ENCODE measurements around the gene MAP1S.

- TF ChIP-seq, protein P1, sequence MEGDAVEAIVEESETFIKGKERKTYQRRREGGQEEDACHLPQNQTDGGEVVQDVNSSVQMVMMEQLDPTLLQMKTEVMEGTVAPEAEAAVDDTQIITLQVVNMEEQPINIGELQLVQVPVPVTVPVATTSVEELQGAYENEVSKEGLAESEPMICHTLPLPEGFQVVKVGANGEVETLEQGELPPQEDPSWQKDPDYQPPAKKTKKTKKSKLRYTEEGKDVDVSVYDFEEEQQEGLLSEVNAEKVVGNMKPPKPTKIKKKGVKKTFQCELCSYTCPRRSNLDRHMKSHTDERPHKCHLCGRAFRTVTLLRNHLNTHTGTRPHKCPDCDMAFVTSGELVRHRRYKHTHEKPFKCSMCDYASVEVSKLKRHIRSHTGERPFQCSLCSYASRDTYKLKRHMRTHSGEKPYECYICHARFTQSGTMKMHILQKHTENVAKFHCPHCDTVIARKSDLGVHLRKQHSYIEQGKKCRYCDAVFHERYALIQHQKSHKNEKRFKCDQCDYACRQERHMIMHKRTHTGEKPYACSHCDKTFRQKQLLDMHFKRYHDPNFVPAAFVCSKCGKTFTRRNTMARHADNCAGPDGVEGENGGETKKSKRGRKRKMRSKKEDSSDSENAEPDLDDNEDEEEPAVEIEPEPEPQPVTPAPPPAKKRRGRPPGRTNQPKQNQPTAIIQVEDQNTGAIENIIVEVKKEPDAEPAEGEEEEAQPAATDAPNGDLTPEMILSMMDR (IDR thresholded peaks at IDR 0.05) = no peak
- TF ChIP-seq POLR2A (IDR thresholded peaks at IDR 0.05) = no peak
- TF ChIP-seq POLR2AphosphoS5 (IDR thresholded peaks at IDR 0.05) = no peak
These were observed 43.0 kb upstream of the MAP1S start for GRCh38 chr19:17676295-17676694.
